Activated B cell treated with CpG ODN at 0.5 μM for 24 hours (primary cell): ENCODE results near the gene PROSER3. TPM values are rescaled to one million over a fixed set of nuclear protein-coding genes. Genes with fewer than 3 reads are reported as not detected.

ENCODE experiments used
- ATAC-seq: fragments of 200-7000 bp; cut with Tn5 transposase; one replicate; pipeline ENCODE4 v1.10.0; 2021; ENCODE audit warnings: low read depth, mild to moderate bottlenecking, moderate library complexity
- CTCF ChIA-PET: fragments of 350-600 bp; sonication (Branson Sonifier 250); formaldehyde crosslinking; loops from one replicate; lab custom pipeline; 2021; ENCODE audit warnings: antibody characterized with exemption; lab: Charles Lee
- POLR2A ChIA-PET: fragments of 350-600 bp; sonication (Branson Sonifier 250); formaldehyde crosslinking; loops from one replicate; lab custom pipeline; 2021; ENCODE audit warnings: antibody characterized with exemption; lab: Charles Lee
- DNase-seq: peaks from one replicate; pipeline ENCODE4 v3.0.0; 2022
- H3K27ac Mint-ChIP-seq: one replicate; pipeline ENCODE4 v1.8.0; 2020; ENCODE audit warnings: mixed read lengths
- H3K27me3 Mint-ChIP-seq: one replicate; pipeline ENCODE4 v1.8.0; 2021; ENCODE audit warnings: mixed read lengths
- H3K36me3 Mint-ChIP-seq: one replicate; pipeline ENCODE4 v1.8.0; 2021; ENCODE audit warnings: low read depth, mixed read lengths
- H3K4me1 Mint-ChIP-seq: one replicate; pipeline ENCODE4 v1.8.0; 2021; ENCODE audit warnings: mixed read lengths
- H3K4me3 Mint-ChIP-seq: one replicate; pipeline ENCODE4 v1.8.0; 2020; ENCODE audit warnings: mild to moderate bottlenecking, mixed read lengths
- H3K9me3 Mint-ChIP-seq: one replicate; pipeline ENCODE4 v1.8.0; 2020; ENCODE audit warnings: mixed read lengths
- intact Hi-C: fragments of 100-400 bp; cut with micrococcal nuclease; formaldehyde crosslinking; loops from one replicate; pipeline ENCODE4 v1.15.1; 2024
- total RNA-seq: library from RNA; stranded (reverse); gene quantifications from 2 replicates; pipeline ENCODE4 v1.2.3, GENCODE V29; 2022
- TF ChIP-seq, protein P1 (sequence below): fragments of 200-600 bp; IDR thresholded peaks from one replicate; pipeline ENCODE4 v1.8.0; 2022; ENCODE audit warnings: antibody characterized with exemption, mild to moderate bottlenecking

The PROSER3 gene
- total RNA-seq, 1 donor from 2014 or later: 60.5 TPM

DNA sequence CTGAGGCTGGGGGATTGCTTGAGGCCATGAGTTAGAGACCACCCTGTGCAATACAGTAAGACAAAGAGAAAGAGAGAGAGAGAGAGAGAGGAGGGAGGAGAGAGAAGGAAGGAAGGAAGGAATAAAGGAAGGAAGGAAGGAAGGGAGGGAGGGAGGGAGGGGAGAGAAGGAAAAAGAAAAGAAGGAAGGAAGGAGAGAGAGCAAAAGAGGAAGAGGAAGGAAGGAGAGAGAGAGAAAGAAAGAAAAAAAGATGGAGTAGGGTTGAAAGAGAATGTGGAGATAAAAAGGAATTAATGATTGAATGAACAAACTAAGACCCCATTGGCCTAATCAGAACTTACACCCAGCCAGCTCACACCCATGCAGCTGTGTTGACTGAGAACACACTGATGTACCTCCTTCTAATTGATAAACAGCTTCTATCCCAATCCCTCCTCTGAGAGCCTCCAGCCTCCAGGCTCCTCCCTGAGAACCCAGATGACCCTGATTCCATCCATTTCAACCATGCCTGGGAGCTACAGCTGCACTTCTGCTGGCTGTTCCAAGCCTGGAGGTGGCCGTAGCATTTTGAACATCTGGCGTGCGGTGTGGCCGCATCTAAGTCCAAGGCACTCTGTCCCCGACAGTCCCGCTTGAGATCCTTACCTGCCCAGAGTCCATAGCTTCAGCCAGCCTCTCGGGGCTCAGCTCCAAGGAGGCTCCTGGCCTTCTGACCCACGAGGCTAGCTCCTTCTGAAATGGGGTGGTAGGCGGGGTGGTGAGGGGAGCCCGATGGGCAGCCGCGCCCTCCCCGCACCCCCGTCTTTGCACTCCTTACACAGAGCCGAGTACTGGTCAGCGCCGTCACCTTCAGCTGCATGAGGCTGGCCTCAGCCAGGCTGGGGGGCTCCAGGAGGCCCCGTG is 53.6 kb downstream of the PROSER3 start:
- H3K36me3 Mint-ChIP-seq: no peaks in the 10 kb centered on the region
- ChIA-PET POLR2A (no interaction called here), CTCF (no interaction called here)
- TF ChIP-seq, protein P1, sequence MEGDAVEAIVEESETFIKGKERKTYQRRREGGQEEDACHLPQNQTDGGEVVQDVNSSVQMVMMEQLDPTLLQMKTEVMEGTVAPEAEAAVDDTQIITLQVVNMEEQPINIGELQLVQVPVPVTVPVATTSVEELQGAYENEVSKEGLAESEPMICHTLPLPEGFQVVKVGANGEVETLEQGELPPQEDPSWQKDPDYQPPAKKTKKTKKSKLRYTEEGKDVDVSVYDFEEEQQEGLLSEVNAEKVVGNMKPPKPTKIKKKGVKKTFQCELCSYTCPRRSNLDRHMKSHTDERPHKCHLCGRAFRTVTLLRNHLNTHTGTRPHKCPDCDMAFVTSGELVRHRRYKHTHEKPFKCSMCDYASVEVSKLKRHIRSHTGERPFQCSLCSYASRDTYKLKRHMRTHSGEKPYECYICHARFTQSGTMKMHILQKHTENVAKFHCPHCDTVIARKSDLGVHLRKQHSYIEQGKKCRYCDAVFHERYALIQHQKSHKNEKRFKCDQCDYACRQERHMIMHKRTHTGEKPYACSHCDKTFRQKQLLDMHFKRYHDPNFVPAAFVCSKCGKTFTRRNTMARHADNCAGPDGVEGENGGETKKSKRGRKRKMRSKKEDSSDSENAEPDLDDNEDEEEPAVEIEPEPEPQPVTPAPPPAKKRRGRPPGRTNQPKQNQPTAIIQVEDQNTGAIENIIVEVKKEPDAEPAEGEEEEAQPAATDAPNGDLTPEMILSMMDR: no peak
- intact Hi-C loops: no loop called here
- H3K9me3 Mint-ChIP-seq: peaks cover 4% of the 10 kb centered on the region
- no peaks in the 10 kb centered on the region for H3K4me1 Mint-ChIP-seq
- no peak overlapping the region for H3K4me3 Mint-ChIP-seq
- no peak overlapping the region for H3K27ac Mint-ChIP-seq
- ATAC-seq (no peak), DNase-seq (no peak)
- peaks cover 9% of the 10 kb centered on the region for H3K27me3 Mint-ChIP-seq

DNA sequence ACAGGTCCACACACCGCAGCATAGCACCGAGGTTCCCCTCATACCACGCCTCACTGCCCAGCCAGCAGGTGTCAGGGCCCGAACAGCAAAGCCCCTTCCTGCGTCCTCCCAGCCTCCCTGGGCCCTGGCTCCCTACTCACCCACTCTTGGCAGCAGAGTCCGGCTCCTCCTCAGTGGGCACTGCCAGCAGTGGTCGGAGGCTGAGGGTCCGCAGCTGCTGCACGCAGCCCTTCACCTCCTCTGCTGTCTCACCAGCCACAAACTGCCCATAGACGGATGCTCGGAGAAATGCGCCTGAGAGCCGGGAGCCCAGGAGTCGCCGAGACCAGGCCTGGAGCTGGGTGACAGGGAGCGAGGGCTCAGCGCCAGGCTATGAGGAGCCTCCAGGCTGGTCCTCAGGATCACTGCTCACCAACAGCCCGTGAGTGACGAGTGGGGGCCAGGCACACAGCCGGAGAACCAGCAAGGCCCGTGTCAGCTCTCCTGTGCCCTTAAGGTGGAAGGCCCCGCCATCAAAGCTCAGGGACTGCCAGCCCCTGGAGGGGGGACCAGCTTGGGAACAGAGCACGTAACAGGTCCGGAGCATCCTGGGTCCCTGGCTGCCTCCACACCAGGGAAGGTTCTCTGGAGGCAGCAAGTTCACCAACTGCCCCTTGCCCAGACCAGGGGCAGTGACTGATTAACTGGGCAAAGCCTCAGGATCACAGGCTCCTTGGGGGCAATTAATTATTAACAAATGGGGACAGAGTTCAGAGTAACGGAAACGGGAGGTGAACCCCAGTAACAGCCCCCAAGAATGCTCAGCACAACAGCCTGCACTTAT is 54.5 kb downstream of the PROSER3 start, which contains the start of gene PRODH2:
TSS of gene PRODH2 (minus strand) at position 626 of the 823 bp plus-strand sequence. CDS start at position 586, 40 bp downstream.
- intact Hi-C loops: no loop called here
- H3K27me3 Mint-ChIP-seq: peaks cover 10% of the 10 kb centered on the region
- no peak within 1 kb of the TSS for H3K27ac Mint-ChIP-seq
- TF ChIP-seq, protein P1: no peak
- H3K9me3 Mint-ChIP-seq: peaks cover 4% of the 10 kb centered on the region
- POLR2A ChIA-PET: no interaction called here
- H3K4me1 Mint-ChIP-seq: no peaks in the 10 kb centered on the region
- no peak for DNase-seq
- no peaks in the 10 kb centered on the region for H3K36me3 Mint-ChIP-seq
- no peak within 1 kb of the TSS for H3K4me3 Mint-ChIP-seq
- no peak for ATAC-seq
- CTCF ChIA-PET: no interaction called here

DNA sequence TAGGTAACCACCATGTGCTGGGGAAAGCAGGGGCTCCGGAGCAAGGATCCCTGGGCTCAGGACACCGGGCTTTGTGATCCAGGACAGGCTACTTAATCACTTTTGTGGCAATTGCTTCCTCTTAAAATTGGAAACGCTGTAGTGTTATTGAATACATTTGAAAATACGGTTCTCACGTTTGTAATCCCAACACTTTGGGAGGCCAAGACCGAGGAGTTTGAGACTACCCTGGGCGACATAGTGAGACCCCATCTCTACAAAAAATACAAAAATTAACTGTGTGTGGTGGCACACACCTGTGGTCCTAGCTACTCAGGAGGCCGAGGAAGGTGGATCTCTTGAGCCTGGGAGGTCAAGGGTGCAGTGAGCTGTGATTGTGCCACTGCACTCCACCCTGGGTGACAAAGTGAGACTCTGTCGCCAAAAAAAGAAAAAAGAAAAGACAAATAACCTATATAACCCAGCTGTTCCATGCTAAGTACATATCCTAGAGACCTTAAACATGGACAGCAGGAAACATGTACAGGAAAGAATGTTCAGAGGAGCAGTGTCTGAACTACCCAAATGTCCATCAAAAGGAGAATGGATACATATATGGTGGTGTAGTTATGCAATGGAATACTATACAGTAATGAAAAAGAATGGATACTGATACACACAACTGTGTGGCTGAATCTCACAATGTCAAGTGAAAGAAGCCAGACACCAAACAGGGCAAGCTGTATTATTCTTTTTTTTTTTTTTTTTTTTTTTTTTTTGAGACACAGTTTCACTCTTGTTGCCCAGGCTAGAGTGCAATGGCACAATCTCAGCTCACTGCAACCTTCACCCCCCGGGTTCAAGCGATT is 55.3 kb downstream of the PROSER3 start:
- no peak for DNase-seq
- intact Hi-C loops: no loop called here
- ATAC-seq: no peak
- Mint-ChIP-seq H3K27me3 (peaks cover 10% of the 10 kb centered on the region), H3K4me3 (no peak overlapping the region), H3K36me3 (no peaks in the 10 kb centered on the region), H3K4me1 (no peaks in the 10 kb centered on the region), H3K9me3 (peaks cover 4% of the 10 kb centered on the region), H3K27ac (no peak overlapping the region)
- TF ChIP-seq, protein P1: no peak
- ChIA-PET CTCF (no interaction called here), POLR2A (no interaction called here)

DNA sequence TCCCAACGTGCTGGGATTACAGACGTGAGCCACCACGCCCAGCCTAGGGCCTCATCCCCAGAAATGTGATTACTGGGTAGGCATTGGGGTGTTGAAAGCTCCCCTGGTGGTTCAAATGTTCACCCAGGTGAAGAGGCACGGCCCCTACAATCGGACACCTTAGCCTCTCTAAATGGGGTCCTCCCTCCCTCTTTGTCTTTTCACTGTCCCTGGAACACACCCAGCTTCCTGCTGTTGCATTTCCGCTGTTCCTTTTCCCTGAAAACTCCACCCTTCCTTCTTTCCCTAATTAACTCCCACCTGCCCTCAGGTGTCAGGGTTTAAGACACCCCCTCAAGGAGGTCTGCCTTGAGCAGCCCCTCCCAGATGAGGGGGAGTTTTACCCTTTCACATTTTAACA is 58.3 kb downstream of the PROSER3 start:
- CTCF ChIA-PET: no interaction called here
- intact Hi-C loops: no loop called here
- POLR2A ChIA-PET: no interaction called here
- H3K9me3 Mint-ChIP-seq: peaks cover 4% of the 10 kb centered on the region
- H3K36me3 Mint-ChIP-seq: no peaks in the 10 kb centered on the region
- DNase-seq (no peak), ATAC-seq (no peak)
- no peaks in the 10 kb centered on the region for H3K4me1 Mint-ChIP-seq
- peaks cover 12% of the 10 kb centered on the region for H3K27me3 Mint-ChIP-seq
- no peak overlapping the region for H3K27ac Mint-ChIP-seq
- H3K4me3 Mint-ChIP-seq: no peak overlapping the region
- TF ChIP-seq, protein P1: no peak
